HG02798 (cell line): ENCODE data around the gene KCTD4.
"Not testable (repeated sequence)": the region's sequence is repeated elsewhere in the genome, so short reads cannot be mapped to it uniquely, and the experiment has no call there.

Experiments
- ATAC-seq: cut with Tn5 transposase; IDR thresholded peaks from one replicate; pipeline ENCODE4 v1.9.1; 2021; ENCODE audit warnings: mild to moderate bottlenecking; ENCODE audit not compliant: unreplicated experiment, poor library complexity

Gene KCTD4

DNA sequence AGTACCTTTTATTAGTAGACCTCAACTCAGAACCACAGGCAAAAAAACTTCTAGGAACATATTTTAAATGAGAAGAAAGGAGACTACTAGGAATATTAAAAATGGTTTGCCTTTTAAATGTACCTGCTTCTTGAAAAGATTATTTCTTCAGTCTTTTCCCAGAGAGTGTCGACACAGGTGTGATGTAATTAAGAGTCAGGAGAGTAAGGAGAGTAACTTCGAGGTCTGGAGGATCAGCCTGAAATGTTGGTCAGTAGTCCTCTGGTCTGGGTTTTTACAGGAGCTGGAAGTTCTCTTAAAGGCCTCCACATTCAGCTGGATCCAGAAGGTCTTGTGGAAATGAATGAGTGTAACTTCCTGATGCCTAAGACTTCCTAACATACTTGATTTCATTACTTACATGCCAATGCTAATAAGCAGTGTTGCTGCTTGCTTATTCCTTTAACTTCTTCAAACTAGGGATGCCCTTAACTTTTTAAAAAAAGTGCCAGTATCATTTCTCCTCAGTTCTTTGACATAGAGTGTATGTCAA, at the start of gene KCTD4:
Gene KCTD4, minus strand, starts transcription at position 345 of the 532 bp plus-strand sequence. CDS start 6,478 bp downstream, outside the sequence.
- no peak for ATAC-seq

GRCh38 chr13:45249662-45250061, 48.8 kb upstream of the KCTD4 start:
- no peak for ATAC-seq

- ATAC-seq = not testable (repeated sequence)
Observed at GRCh38 chr13:45244736-45245135, 43.9 kb upstream of the KCTD4 start.

DNA sequence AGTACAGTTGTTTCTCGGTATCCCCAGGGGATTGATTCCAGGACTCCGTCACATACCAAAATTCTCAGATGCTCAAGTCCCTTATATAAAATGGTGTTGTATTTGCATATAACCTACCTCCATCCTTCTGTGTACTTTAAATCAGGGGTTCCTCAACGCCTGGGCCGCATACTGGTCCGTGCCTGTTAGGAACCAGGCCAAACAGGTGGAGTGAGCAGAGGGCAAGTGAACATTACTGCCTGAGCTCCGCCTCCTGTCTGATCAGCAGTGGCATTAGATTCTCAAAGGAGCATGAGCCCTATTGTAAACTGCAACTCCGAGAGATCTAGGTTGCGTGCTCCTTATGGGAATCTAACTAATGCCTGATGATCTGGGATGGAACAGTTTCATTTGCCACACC, 42.2 kb upstream of the KCTD4 start:
- ATAC-seq = no peak

DNA sequence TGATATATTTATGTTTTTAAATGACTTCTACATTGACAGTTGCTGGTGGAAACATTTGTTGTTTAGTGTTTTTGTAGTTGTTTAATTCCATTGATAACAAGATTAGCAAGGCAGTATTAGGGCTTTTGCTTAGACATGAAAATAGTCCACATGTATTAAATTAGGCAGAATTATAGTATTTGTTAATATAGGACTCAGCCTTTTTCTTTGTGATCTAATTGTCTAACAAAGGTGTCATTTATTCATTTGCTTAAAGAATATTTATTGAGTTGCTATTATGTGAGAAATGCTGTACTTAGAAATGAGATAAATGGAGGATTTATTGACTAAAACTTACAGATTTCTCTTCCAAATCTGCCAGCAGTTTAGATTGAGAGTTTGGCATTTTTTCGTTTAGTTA, 41.7 kb upstream of the KCTD4 start:
- no peak for ATAC-seq

GRCh38 chr13:45242070-45242469, 41.2 kb upstream of the KCTD4 start:
- no peak for ATAC-seq

GRCh38 chr13:45240143-45240542, 39.3 kb upstream of the KCTD4 start:
- no peak for ATAC-seq

GRCh38 chr13:45238945-45239795, 38.3 kb upstream of the KCTD4 start:
- no peak for ATAC-seq

DNA sequence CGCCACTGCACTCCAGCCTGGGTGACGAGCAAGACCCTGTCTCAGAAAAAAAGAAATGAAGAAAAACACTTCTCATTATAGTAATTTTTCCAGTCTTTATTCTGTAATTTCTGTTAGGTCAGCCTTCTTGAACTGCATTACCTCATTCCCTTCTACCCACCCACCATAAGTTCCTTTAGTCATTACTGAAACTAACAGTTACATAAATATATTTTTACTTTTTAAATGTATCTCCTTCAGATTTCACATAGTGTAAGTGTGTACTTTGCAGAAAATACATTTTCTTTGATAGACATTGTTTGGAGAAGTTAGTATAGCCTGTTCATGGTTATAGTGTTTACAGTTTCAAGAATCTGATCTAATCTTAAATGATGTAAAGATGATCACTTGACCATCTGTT, 31.7 kb upstream of the KCTD4 start:
- ATAC-seq = no peak

GRCh38 chr13:45231722-45232121, 30.9 kb upstream of the KCTD4 start:
- no peak for ATAC-seq

DNA sequence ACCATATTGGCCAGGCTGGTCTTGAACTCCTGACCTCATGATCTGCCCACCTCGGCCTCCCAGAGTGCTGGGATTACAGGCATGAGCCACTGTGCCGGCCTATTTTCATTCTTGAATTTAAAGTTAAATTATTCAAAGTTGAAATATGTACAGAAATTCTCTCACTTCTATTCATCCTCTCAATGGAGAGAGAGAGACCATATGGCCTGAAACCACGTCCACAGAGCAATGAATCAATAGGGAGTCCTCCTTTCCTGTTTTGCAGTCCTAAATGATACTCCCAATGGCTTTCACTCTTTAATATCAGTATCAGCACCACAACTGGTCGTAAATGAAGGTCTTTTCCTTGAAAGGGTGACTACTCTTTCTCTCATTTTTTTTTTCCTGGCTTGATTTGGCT, 30.5 kb upstream of the KCTD4 start:
- no peak for ATAC-seq

DNA sequence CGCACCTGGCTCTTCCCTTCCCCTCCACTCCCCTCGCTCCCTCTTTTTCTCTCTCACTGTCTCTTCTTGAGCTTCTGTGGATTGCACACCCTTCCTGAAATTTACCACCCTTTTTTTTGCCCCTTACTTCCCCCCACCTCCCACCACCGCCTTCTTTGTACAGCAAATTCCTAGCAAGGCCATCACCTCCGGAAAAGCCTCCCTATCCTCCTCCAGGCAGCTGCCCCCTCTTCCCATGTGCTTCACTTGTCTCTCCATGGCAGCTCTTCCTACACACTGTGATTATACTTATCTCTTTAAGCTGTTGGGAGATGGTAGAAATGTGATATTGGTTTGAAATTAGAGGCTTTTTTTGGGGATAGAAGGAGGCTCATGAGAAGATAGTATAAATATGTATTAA, 28.3 kb upstream of the KCTD4 start:
- no peak for ATAC-seq

- no peak for ATAC-seq
Observed at GRCh38 chr13:45228002-45228401, 27.2 kb upstream of the KCTD4 start.

DNA sequence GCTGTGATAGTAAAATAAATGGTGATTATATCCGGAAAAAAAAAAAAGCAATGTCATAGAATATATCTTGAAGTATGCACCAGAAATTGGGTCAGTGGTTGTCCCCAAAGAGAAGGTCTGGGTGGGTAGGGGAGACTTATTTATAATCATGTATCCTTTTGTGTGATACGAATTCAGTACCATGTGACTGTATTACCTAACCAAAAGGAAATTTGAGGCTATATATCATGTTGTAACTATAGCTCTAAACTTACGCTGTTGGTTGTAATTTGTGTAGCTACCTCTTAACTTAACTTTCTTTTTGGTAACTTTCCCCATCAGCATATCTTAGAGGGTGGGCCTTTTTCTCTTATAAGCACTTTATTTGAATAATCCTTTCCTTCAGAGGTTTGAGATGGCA, 25.2 kb upstream of the KCTD4 start:
- ATAC-seq = no peak

DNA sequence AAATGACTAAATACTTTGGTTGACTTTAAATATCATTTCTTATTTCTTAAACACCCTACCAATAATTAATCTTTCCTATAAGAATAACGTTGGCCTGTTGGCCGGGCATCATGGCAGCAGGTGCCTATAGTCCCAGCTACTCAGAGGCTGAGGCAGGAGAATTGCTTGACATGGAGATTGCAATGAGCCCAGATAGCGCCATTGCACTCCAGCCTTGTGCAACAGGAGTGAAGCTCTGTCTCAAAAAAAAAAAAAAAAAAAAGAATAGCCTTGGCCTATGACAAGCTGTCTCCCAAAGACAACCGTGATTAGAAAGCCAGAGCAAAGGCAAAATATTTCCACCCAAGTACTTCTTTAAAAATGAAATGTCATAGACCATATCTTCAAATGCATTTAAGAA, 24.5 kb upstream of the KCTD4 start:
- no peak for ATAC-seq

- ATAC-seq = no peak
Observed at GRCh38 chr13:45224176-45224575, 23.3 kb upstream of the KCTD4 start.

DNA sequence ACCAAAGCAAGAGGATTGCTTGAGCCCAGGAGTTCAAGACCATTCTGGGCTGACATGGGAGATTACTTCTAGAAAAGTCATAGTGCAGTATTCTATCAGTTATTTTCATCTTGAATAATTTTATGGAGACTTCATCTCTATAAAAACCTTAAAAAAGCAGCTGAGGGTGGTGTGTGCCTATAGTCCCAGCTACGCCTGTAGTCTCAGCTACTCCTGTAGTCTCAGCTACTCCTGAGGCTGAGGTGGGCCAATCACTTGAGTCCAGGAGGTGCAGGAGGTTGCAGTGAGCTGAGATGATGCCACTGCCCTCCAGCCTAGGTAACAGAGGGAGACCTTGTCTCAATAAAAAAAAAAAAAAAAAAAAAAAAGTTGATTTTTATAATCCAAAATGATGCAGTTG, 22.1 kb upstream of the KCTD4 start:
- ATAC-seq = no peak

DNA sequence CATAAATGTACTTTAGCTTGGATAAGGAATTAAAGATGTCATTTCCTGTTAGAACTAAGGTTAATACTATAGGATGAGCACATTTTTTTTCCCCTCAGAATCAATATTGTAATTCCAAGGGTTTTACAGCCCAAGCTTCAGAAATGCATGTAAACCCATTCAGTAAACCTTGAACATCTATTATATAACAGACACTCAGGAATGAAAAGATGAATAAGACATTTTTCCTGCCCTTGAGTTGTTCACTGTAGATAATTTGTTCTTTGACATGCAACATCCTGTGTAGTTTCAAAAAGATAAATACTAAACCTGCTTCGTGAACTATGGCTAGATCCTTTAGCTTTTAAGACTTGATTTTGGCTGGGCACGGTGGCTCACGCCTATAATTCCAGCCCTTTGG, 21.7 kb upstream of the KCTD4 start:
- ATAC-seq = no peak

- ATAC-seq = no peak
Observed at GRCh38 chr13:45220403-45220802, 19.6 kb upstream of the KCTD4 start.

DNA sequence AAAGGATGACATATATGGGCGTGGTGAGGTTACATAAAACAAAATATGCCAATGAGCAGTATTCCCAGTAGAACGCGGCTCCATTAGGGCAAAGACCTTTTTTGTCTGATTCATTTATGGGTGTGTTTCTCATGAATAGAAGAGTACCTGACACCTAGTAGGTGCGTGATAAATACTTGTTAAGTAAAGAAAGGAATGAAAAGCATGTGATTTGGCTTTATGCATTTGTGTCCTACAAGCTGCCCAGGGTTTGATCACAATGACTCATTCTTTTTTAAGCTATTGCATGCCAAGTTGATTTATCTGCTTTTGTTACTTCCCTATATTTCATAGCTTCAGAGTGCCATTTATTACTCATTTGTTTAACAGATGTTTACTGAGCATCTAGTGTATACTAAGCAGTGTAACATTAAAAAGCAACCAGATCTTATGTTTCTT, 19.1 kb upstream of the KCTD4 start:
- ATAC-seq = no peak

DNA sequence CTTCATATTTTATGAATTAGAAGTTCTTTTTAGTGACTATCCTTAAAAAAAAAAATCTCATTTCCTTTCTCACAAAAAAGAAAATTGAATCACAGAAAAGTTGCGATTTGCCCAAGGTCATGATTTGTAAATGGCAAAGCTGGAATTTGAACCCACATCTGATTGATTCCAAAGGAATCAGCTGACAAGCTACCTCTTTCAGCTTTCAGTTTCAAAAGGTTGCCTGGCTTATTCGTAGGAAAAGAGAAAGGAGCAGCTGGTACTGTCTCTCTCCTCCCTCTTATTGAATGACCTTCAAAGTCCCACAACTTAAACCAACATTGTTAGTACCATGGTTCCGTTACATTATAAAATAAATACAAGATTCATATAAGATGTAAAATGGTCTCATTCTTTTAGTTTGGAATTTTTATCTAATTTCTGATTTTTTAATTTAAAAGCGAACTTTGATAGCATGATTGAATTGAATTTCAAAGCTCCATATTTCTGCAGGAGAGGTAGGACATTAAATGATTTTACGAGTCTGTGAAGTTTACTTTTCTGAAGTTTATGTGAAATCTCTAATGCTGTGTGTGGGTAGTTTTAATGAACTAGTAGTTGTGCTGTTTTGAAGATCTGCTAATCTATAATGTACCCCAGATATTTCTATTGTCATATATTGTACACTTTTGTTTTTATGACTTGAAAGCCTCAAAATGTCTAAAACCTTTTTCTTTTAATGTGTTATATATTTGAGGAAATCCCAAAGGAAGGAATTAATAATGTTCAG, 18.5 kb upstream of the KCTD4 start:
- ATAC-seq = no peak
